Suprapubic skin (tissue), 4 donors: Measurements from ENCODE around the gene ENO2. TPM values are rescaled to one million over a fixed set of nuclear protein-coding genes. Genes with fewer than 3 reads are reported as not detected.

Source experiments
- DNase-seq, 2 donors: peaks; one replicate each; pipeline ENCODE4 v3.0.0-alpha.2; 2019; ENCODE audit warnings: low spot score in 2 of 2
- H3K27ac ChIP-seq: fragments of 200-600 bp; sonication (generic); one replicate; pipeline ENCODE4 v1.5.1; 2019
- H3K27me3 ChIP-seq: fragments of 200-600 bp; sonication (generic); one replicate; pipeline ENCODE4 v1.5.1; 2019
- H3K36me3 ChIP-seq: fragments of 200-600 bp; sonication (generic); one replicate; pipeline ENCODE4 v1.5.1; 2019
- H3K4me1 ChIP-seq: fragments of 200-600 bp; sonication (generic); one replicate; pipeline ENCODE4 v1.5.1; 2019
- H3K4me3 ChIP-seq: fragments of 200-600 bp; sonication (generic); one replicate; pipeline ENCODE4 v1.5.1; 2019; ENCODE audit warnings: mild to moderate bottlenecking
- H3K9me3 ChIP-seq: fragments of 200-600 bp; sonication (generic); one replicate; pipeline ENCODE4 v1.5.1; 2019
- EP300 ChIP-seq: sonication (generic); formaldehyde crosslinking; IDR thresholded peaks from one replicate; pipeline ENCODE4 v1.6.1; 2017; ENCODE audit warnings: antibody characterized with exemption
- POLR2A ChIP-seq, 2 donors: fragments of 450-650 bp; IDR thresholded peaks; one replicate each; pipeline ENCODE4 v1.6.1; 2017; ENCODE audit warnings: antibody characterized with exemption in 2 of 2, mild to moderate bottlenecking in 2 of 2, moderate library complexity in 2 of 2
- POLR2AphosphoS5 ChIP-seq, 3 donors: sonication (generic); formaldehyde crosslinking; IDR thresholded peaks; one replicate each; pipeline ENCODE4 v1.6.1; 2017; ENCODE audit warnings: antibody characterized with exemption in 3 of 3
- WGBS: methylation state at CpG from one replicate; pipeline ENCODE4 v1.1.5; 2018; 5-methylcytosine and 5-hydroxymethylcytosine counted together
- total RNA-seq, 4 donors: library from RNA; depleted of rRNA; stranded (reverse); fragments of >200 nt; gene quantifications; one replicate each; pipeline ENCODE4 v1.1.0, GENCODE V29; 2016
- TF ChIP-seq, protein P1 (sequence below), 2 donors: fragments of 200-600 bp in 1 of 2; fragments of 450-650 bp in 1 of 2; sonication (generic) in 1 of 2; IDR thresholded peaks; one replicate each; pipeline ENCODE4 v1.5.1; 2016 to 2019; ENCODE audit warnings: antibody characterized with exemption in 2 of 2, mild to moderate bottlenecking in 1 of 2, moderate library complexity in 1 of 2

The ENO2 gene
- total RNA-seq, 4 donors from 2014 or later, result 1.3 to 15.4 (median 6.9) TPM

DNA sequence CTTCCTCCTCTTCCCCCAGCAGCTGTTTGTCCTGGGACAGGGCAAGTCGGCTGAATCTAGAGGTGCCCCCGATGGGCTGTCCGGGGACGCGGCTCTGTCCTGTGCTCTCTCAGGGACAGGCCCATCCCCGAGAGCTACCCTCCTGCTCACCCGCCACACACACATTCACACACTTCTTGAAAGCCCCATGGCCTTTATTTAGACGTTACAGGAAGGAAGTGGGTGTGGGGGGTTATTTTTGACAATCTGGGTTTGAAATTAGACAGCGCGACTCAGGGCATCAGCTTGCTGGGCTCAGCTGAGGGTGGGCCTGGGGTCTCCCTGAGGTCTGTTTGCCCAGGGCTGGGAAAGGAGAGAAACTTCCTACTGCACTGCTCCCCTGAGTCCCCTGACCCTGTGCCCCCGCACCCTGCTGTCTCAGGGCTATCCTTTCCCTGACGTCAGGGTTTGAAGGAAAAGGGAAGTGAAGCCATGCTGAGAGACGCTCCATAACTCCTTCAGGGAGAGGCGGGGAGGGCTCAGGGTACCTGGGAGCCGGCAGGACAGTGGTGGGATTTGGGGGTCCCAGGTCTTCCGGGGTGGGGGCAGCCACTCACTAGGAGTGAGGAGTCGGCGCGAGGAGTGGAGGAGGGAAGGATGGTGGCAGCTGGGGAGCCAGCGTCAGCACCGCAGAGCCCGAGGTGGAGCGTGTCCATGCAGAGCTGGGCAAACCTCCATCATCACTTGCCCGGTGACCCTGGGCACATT, 44.9 kb downstream of the ENO2 start:
- 70% methylated on average over 24 of the region's 24 CpGs for WGBS
- TF ChIP-seq, protein P1, sequence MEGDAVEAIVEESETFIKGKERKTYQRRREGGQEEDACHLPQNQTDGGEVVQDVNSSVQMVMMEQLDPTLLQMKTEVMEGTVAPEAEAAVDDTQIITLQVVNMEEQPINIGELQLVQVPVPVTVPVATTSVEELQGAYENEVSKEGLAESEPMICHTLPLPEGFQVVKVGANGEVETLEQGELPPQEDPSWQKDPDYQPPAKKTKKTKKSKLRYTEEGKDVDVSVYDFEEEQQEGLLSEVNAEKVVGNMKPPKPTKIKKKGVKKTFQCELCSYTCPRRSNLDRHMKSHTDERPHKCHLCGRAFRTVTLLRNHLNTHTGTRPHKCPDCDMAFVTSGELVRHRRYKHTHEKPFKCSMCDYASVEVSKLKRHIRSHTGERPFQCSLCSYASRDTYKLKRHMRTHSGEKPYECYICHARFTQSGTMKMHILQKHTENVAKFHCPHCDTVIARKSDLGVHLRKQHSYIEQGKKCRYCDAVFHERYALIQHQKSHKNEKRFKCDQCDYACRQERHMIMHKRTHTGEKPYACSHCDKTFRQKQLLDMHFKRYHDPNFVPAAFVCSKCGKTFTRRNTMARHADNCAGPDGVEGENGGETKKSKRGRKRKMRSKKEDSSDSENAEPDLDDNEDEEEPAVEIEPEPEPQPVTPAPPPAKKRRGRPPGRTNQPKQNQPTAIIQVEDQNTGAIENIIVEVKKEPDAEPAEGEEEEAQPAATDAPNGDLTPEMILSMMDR (IDR thresholded peaks at IDR 0.05), result no peak
- TF ChIP-seq POLR2A (IDR thresholded peaks at IDR 0.05) (no peak), POLR2AphosphoS5 (IDR thresholded peaks at IDR 0.05) (no peak), EP300 (no peak)
- H3K4me3 ChIP-seq, result no peak overlapping the region
- H3K36me3 ChIP-seq, result peaks cover 7% of the 10 kb centered on the region
- H3K27me3 ChIP-seq, result no peaks in the 10 kb centered on the region
- H3K9me3 ChIP-seq, result no peaks in the 10 kb centered on the region
- peak overlapping the region; percentile 40 for H3K27ac ChIP-seq
- peaks cover 61% of the 10 kb centered on the region for H3K4me1 ChIP-seq
- no peak for DNase-seq

DNA sequence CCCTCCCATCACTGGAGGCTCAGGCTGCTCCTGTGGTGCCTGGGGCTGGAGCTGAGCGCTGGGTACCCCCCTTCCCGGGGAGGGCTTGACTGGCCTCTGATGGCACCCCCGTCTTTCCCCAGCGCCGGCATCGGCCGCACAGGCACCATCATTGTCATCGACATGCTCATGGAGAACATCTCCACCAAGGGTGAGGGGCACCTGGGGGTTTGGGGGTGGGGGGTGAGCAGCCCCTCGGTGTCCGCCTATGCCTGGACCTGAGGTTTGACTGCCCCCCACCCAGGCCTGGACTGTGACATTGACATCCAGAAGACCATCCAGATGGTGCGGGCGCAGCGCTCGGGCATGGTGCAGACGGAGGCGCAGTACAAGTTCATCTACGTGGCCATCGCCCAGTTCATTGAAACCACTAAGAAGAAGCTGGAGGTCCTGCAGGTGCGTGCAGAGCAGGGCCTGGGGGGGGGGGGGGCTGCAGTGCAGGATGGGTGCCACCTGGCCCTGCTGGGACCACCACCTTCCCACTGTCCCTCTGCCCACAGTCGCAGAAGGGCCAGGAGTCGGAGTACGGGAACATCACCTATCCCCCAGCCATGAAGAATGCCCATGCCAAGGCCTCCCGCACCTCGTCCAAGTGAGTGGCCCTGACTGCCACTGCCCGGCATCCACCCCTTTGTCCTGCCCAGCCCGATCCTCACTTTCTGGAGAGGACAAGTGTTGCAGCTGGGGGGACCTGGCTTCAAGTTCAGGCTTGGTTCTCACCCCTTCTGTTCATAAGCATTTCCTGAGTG, 45.6 kb downstream of the ENO2 start:
- peak in 1 of 2 donors; percentile 68 for DNase-seq
- peak overlapping the region; percentile 93 for H3K27ac ChIP-seq
- TF ChIP-seq POLR2AphosphoS5 (IDR thresholded peaks at IDR 0.05) (no peak), EP300 (no peak), POLR2A (IDR thresholded peaks at IDR 0.05) (no peak)
- TF ChIP-seq, protein P1 (IDR thresholded peaks at IDR 0.05), result no peak
- WGBS, result 89% methylated on average over 13 of the region's 26 CpGs
- H3K27me3 ChIP-seq, result no peaks in the 10 kb centered on the region
- no peak overlapping the region for H3K4me3 ChIP-seq
- H3K9me3 ChIP-seq, result no peaks in the 10 kb centered on the region
- H3K4me1 ChIP-seq, result peaks cover 66% of the 10 kb centered on the region
- peaks cover 7% of the 10 kb centered on the region for H3K36me3 ChIP-seq

DNA sequence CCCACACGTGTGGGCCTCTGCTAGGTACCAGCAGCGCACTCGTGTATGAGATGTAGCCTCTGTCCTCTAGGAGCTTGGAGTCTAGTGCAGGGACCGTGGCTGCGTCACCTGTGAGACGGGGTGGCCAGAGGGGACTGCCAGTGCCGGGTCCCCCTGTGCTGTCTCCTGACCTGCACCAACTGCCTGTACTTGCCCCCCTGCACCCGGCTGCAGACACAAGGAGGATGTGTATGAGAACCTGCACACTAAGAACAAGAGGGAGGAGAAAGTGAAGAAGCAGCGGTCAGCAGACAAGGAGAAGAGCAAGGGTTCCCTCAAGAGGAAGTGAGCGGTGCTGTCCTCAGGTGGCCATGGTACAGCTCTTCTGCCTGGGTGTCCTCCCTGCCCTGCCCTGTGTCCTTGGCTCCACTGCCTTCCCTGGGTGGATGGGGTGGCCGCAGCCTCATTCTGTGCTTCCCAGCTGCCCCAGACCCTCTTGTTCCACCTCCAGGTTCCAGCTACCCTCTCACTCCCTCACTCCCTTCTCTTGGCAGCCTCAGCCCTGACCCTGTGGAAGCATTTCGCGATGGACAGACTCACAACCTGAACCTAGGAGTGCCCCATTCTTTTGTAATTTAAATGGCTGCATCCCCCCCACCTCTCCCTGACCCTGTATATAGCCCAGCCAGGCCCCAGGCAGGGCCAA, 46.4 kb downstream of the ENO2 start:
- Histone ChIP-seq H3K36me3 (peaks cover 7% of the 10 kb centered on the region), H3K27ac (peak overlapping the region; percentile 93), H3K4me3 (no peak overlapping the region), H3K4me1 (peaks cover 74% of the 10 kb centered on the region), H3K9me3 (no peaks in the 10 kb centered on the region), H3K27me3 (no peaks in the 10 kb centered on the region)
- 67% methylated on average over 11 of the region's 13 CpGs for WGBS
- DNase-seq, result peak in 1 of 2 donors; percentile 64
- TF ChIP-seq EP300 (no peak), POLR2AphosphoS5 (IDR thresholded peaks at IDR 0.05) (no peak), POLR2A (IDR thresholded peaks at IDR 0.05) (no peak)
- TF ChIP-seq, protein P1 (IDR thresholded peaks at IDR 0.05), result no peak

DNA sequence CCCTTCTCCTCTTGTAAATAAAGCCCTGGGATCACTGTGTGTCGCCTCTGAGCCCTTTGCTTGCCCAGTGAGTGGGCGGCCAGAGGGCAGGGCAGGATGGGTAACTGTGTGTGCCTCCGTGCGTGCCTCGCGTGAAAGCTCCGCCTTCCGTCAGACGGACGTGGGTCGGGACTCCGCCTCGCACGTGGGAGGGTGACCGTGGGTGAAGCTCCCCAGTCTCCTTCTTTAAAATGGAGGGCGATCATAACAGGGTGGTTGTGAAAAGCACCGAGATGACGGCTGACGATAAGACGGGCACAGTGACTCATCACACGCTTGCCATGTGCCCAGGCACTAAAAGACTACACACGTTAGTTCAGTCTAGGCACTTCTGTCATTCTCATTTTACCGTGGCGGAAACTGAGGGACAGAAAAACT, 46.9 kb downstream of the ENO2 start:
- TF ChIP-seq, protein P1 (IDR thresholded peaks at IDR 0.05), result no peak
- TF ChIP-seq EP300 (no peak), POLR2AphosphoS5 (IDR thresholded peaks at IDR 0.05) (peak; percentile 51 to 64 (median 61))
- Histone ChIP-seq H3K9me3 (no peaks in the 10 kb centered on the region), H3K4me1 (peaks cover 79% of the 10 kb centered on the region), H3K27me3 (no peaks in the 10 kb centered on the region), H3K4me3 (peak overlapping the region; percentile 60), H3K36me3 (peaks cover 11% of the 10 kb centered on the region), H3K27ac (peak overlapping the region; percentile 93)
- DNase-seq, result peak in 1 of 2 donors; percentile 87
- WGBS, result 9% methylated on average over 15 of the region's 24 CpGs
